Hepatocyte (in vitro differentiated cells): ENCODE measurements around the gene PAK5. TPM values are rescaled to one million over a fixed set of nuclear protein-coding genes. Genes with fewer than 3 reads are reported as not detected.
A peak's percentile ranks its signal among the peaks of the same experiment; 100 is the strongest.

Experiments used
- DNase-seq: peaks from one replicate; pipeline ENCODE4 v3.0.0-alpha.2; 2016; ENCODE audit warnings: low spot score
- H2AFZ ChIP-seq: fragments of 200-600 bp; sonication (generic); 2 replicates; pipeline ENCODE4 v1.6.0; 2016; ENCODE audit warnings: antibody characterized with exemption, mild to moderate bottlenecking
- H3K27ac ChIP-seq: fragments of 200-600 bp; sonication (generic); 2 replicates; pipeline ENCODE4 v1.5.1; 2016; ENCODE audit warnings: mild to moderate bottlenecking
- H3K27me3 ChIP-seq: fragments of 200-600 bp; sonication (generic); 2 replicates; pipeline ENCODE4 v1.6.1; 2016
- H3K36me3 ChIP-seq: fragments of 200-600 bp; sonication (generic); replicated peaks from 2 replicates; pipeline ENCODE4 v1.5.1; 2016; ENCODE audit warnings: low read depth; ENCODE audit not compliant: insufficient read depth
- H3K4me1 ChIP-seq: fragments of 200-600 bp; sonication (generic); 2 replicates; pipeline ENCODE4 v1.5.1; 2016; ENCODE audit warnings: mild to moderate bottlenecking, moderate library complexity; ENCODE audit not compliant: insufficient read depth
- H3K4me2 ChIP-seq: fragments of 200-600 bp; sonication (generic); 2 replicates; pipeline ENCODE4 v1.6.0; 2016
- H3K4me3 ChIP-seq: fragments of 200-600 bp; sonication (generic); 2 replicates; pipeline ENCODE4 v1.5.1; 2016; ENCODE audit warnings: mild to moderate bottlenecking
- H3K79me2 ChIP-seq: fragments of 200-600 bp; sonication (generic); 2 replicates; pipeline ENCODE4 v1.6.0; 2017; ENCODE audit warnings: mild to moderate bottlenecking
- H3K9me2 ChIP-seq: fragments of 200-600 bp; sonication (generic); replicated peaks from 2 replicates; pipeline ENCODE4 v1.6.0; 2017; ENCODE audit warnings: mild to moderate bottlenecking; ENCODE audit not compliant: insufficient read depth
- H3K9me3 ChIP-seq: fragments of 200-600 bp; sonication (generic); 2 replicates; pipeline ENCODE4 v1.5.1; 2016; ENCODE audit warnings: low read depth, mild to moderate bottlenecking
- H4K20me1 ChIP-seq: fragments of 200-600 bp; sonication (generic); 2 replicates; pipeline ENCODE4 v1.6.0; 2016; ENCODE audit warnings: mild to moderate bottlenecking; ENCODE audit not compliant: insufficient read depth, poor library complexity, severe bottlenecking
- CTCF ChIP-seq: fragments of 200-600 bp; sonication (generic); IDR thresholded peaks from 2 replicates; pipeline ENCODE4 v1.5.1; 2016; ENCODE audit warnings: antibody characterized with exemption, mild to moderate bottlenecking; ENCODE audit not compliant: poor library complexity
- EZH2 ChIP-seq: fragments of 200-600 bp; sonication (generic); IDR thresholded peaks from 2 replicates; pipeline ENCODE4 v1.6.1; 2016; ENCODE audit warnings: antibody characterized with exemption, mild to moderate bottlenecking, borderline replicate concordance
- EZH2phosphoT487 ChIP-seq: fragments of 200-600 bp; sonication (generic); IDR thresholded peaks from one replicate; pipeline ENCODE4 v1.6.1; 2018; ENCODE audit warnings: antibody characterized with exemption, mild to moderate bottlenecking, low read depth, moderate library complexity; ENCODE audit not compliant: unreplicated experiment, severe bottlenecking
- WGBS: methylation state at CpG from one replicate; pipeline ENCODE4 v1.1.6; 2016; ENCODE audit warnings: low lambda C conversion rate; ENCODE audit errors: missing lambda C conversion rate; 5-methylcytosine and 5-hydroxymethylcytosine counted together
- polyA plus RNA-seq: library from polyadenylated mRNA; unstranded; fragments of >200 nt; fragmentation: Nextera tagmentation; extraction: Ambion mirVana; gene quantifications from 2 replicates; pipeline ENCODE4 v1.2.1, GENCODE V29; 2016
- total RNA-seq: library from RNA; depleted of rRNA; stranded (reverse); fragments of >200 nt; gene quantifications from 2 replicates; pipeline ENCODE4 v1.2.3, GENCODE V29; 2014

PAK5 gene
- total and polyA plus RNA-seq, 2 experiments from 2014 or later, result 0.56 to 0.97 TPM

- TF ChIP-seq CTCF, result no peak
- TF ChIP-seq EZH2, result no peak
- TF ChIP-seq EZH2phosphoT487, result no peak
- WGBS, result 57% methylated on average over 9 of the region's 9 CpGs
- Histone ChIP-seq H3K79me2 (no peaks in the 10 kb centered on the region), H3K9me3 (no peaks in the 10 kb centered on the region), H3K36me3 (no peaks in the 10 kb centered on the region), H4K20me1 (no peaks in the 10 kb centered on the region), H3K4me3 (no peak overlapping the region), H3K27ac (no peak overlapping the region), H3K27me3 (peaks cover 67% of the 10 kb centered on the region), H3K4me1 (no peaks in the 10 kb centered on the region), H3K9me2 (no peaks in the 10 kb centered on the region), H2AFZ (no peak overlapping the region), H3K4me2 (no peak overlapping the region)
- DNase-seq, result no peak
Observed at GRCh38 chr20:9503526-9504245, 335.2 kb downstream of the PAK5 start.

GRCh38 chr20:9501473-9501872 lies 337.4 kb downstream of the PAK5 start:
- Histone ChIP-seq H3K79me2 (no peaks in the 10 kb centered on the region), H3K4me1 (no peaks in the 10 kb centered on the region), H3K9me3 (no peaks in the 10 kb centered on the region), H3K9me2 (no peaks in the 10 kb centered on the region), H3K27ac (no peak overlapping the region), H3K27me3 (peaks cover 45% of the 10 kb centered on the region), H3K4me2 (no peak overlapping the region), H3K4me3 (no peak overlapping the region), H3K36me3 (no peaks in the 10 kb centered on the region), H2AFZ (no peak overlapping the region), H4K20me1 (no peaks in the 10 kb centered on the region)
- 67% methylated on average over 2 of the region's 2 CpGs for WGBS
- no peak for DNase-seq
- TF ChIP-seq EZH2phosphoT487 (no peak), CTCF (no peak), EZH2 (no peak)

GRCh38 chr20:9500121-9500520 lies 338.8 kb downstream of the PAK5 start:
- Histone ChIP-seq H3K36me3 (no peaks in the 10 kb centered on the region), H3K9me2 (no peaks in the 10 kb centered on the region), H4K20me1 (no peaks in the 10 kb centered on the region), H3K27me3 (peaks cover 31% of the 10 kb centered on the region), H3K9me3 (no peaks in the 10 kb centered on the region), H3K4me1 (no peaks in the 10 kb centered on the region), H3K79me2 (no peaks in the 10 kb centered on the region), H3K4me2 (no peak overlapping the region), H3K4me3 (no peak overlapping the region), H3K27ac (no peak overlapping the region), H2AFZ (no peak overlapping the region)
- no peak for TF ChIP-seq EZH2phosphoT487
- no peak for TF ChIP-seq CTCF
- no peak for TF ChIP-seq EZH2
- DNase-seq, result peak; percentile 49
- 26% methylated on average over 2 of the region's 2 CpGs for WGBS
